GM18505 (cell line): ENCODE results near the gene RASAL2.
"Not testable (repeated sequence)": the region's sequence is repeated elsewhere in the genome, so short reads cannot be mapped to it uniquely, and the experiment has no call there.

Experiments
- ATAC-seq: cut with Tn5 transposase; IDR thresholded peaks from one replicate; pipeline ENCODE4 v1.9.1; 2021; ENCODE audit not compliant: unreplicated experiment
- POLR2A ChIP-seq: IDR thresholded peaks from 4 replicates; pipeline ENCODE4 v1.6.1; 2011; ENCODE audit warnings: borderline replicate concordance; ENCODE audit not compliant: insufficient read depth, insufficient read length; ENCODE audit errors: extremely low read depth

RASAL2 gene

GRCh38 chr1:178118524-178118923 is 24.6 kb downstream of the RASAL2 start:
- ATAC-seq, result no peak
- no peak for TF ChIP-seq POLR2A

GRCh38 chr1:178119628-178120027 is 25.7 kb downstream of the RASAL2 start:
- no peak for TF ChIP-seq POLR2A
- no peak for ATAC-seq

- no peak for ATAC-seq
- no peak for TF ChIP-seq POLR2A
Measured at GRCh38 chr1:178120088-178120487, 26.2 kb downstream of the RASAL2 start.

- ATAC-seq, result not testable (repeated sequence)
Measured at GRCh38 chr1:178120520-178121052, 26.7 kb downstream of the RASAL2 start.

GRCh38 chr1:178121883-178122282 is 28.0 kb downstream of the RASAL2 start:
- ATAC-seq, result no peak
- no peak for TF ChIP-seq POLR2A

- ATAC-seq, result no peak
- TF ChIP-seq POLR2A, result no peak
Measured at GRCh38 chr1:178122283-178122682, 28.4 kb downstream of the RASAL2 start.

- ATAC-seq, result no peak
- TF ChIP-seq POLR2A, result no peak
Measured at GRCh38 chr1:178124115-178124514, 30.2 kb downstream of the RASAL2 start.

GRCh38 chr1:178126261-178126660 is 32.4 kb downstream of the RASAL2 start:
- TF ChIP-seq POLR2A, result no peak
- ATAC-seq, result no peak

GRCh38 chr1:178126741-178127185 is 32.9 kb downstream of the RASAL2 start:
- no peak for ATAC-seq
- TF ChIP-seq POLR2A, result no peak

- no peak for TF ChIP-seq POLR2A
- no peak for ATAC-seq
Measured at GRCh38 chr1:178127482-178128191, 33.7 kb downstream of the RASAL2 start.

- ATAC-seq, result no peak
- TF ChIP-seq POLR2A, result no peak
Measured at GRCh38 chr1:178133239-178133989, 39.5 kb downstream of the RASAL2 start.

GRCh38 chr1:178134061-178134460 is 40.2 kb downstream of the RASAL2 start:
- ATAC-seq, result no peak
- TF ChIP-seq POLR2A, result no peak

- ATAC-seq, result no peak
- no peak for TF ChIP-seq POLR2A
Measured at GRCh38 chr1:178137238-178137637, 43.3 kb downstream of the RASAL2 start.

GRCh38 chr1:178142806-178143205 is 48.9 kb downstream of the RASAL2 start:
- no peak for TF ChIP-seq POLR2A
- ATAC-seq, result no peak

GRCh38 chr1:178143730-178144690 is 50.1 kb downstream of the RASAL2 start:
- no peak for TF ChIP-seq POLR2A
- no peak for ATAC-seq
